Measurements from ENCODE around the gene TNFSF4. TPM values are rescaled to one million over a fixed set of nuclear protein-coding genes. Genes with fewer than 3 reads are reported as not detected.

Gene TNFSF4
- total and polyA plus RNA-seq, 2 of the 4 experiments (the other 2 are of a cell fraction) = 13.4 to 19.7 TPM

GRCh38 chr1:173204693-173205092 lies 2.4 kb downstream of the TNFSF4 start (continued):
- TF ChIP-seq RCOR1 (IDR thresholded peaks at IDR 0.05; ENCODE audit: insufficient replicate concordance, low read length) = no peak

GRCh38 chr1:173202424-173203145 lies 4.5 kb downstream of the TNFSF4 start:
- Histone ChIP-seq H4K5ac (ENCODE audit: low read depth, low read length) (peak overlapping the region; percentile 83), H2AK5ac (ENCODE audit: low read depth, low read length) (peak overlapping the region; percentile 72), H2BK120ac (ENCODE audit: low read depth, low read length) (peak overlapping the region; percentile 93), H3K9me3 (ENCODE audit: control insufficient read depth, insufficient read depth, low read length) (no peaks in the 10 kb centered on the region), H3K9ac (ENCODE audit: low read depth, low read length) (peak overlapping the region; percentile 32), H3K27me3 (ENCODE audit: control insufficient read depth, insufficient read depth, low read length) (no peaks in the 10 kb centered on the region), H3K4me3 (ENCODE audit: insufficient read depth, low read depth, low read length) (no peak overlapping the region), H3K9me1 (ENCODE audit: insufficient read depth, low read length) (peaks cover 3% of the 10 kb centered on the region), H2AFZ (replicated peaks; ENCODE audit: low read length, poor library complexity) (no peak overlapping the region), H2BK5ac (ENCODE audit: low read depth, low read length, poor library complexity, severe bottlenecking) (peak overlapping the region; percentile 77), H3K79me1 (ENCODE audit: low read depth in 1 of 2, low read length in 2 of 2) (peaks cover 0 to 32% of the 10 kb centered on the region in 2 experiments; a peak in 1 of 4 replicates), H3K4me1 (ENCODE audit: control insufficient read depth, insufficient read depth, low read length) (peaks cover 14% of the 10 kb centered on the region), H3K18ac (ENCODE audit: low read depth, low read length) (peak overlapping the region; percentile 75), H3K14ac (replicated peaks; ENCODE audit: low read depth, low read length) (peak overlapping the region; percentile 88), H4K20me1 (ENCODE audit: insufficient read depth, low read length) (no peaks in the 10 kb centered on the region), H3K23ac (ENCODE audit: low read depth, low read length) (peak overlapping the region; percentile 82), H3K4me2 (ENCODE audit: low read depth, low read length) (peak overlapping the region; percentile 39; the same call in 1 of the 2 replicates), H3K4ac (ENCODE audit: low read depth, low read length) (peak overlapping the region; percentile 95), H2BK15ac (ENCODE audit: low read depth, low read length) (peak overlapping the region; percentile 84; the same call in 2 of the 3 replicates), H4K91ac (ENCODE audit: insufficient read depth, low read depth, low read length) (peak overlapping the region; percentile 90), H2BK20ac (ENCODE audit: low read depth, low read length) (peak overlapping the region; percentile 95), H3K36me3 (ENCODE audit: control insufficient read depth, insufficient read depth, low read length) (0 out of 2 replicates have a peak, but pooled peaks cover 1% of the 10 kb centered on the region), H4K8ac (ENCODE audit: low read depth in 2 of 2, low read length in 2 of 2) (peak overlapping the region; percentile 29 to 87; a peak in 2 of 4 replicates), H3K56ac (ENCODE audit: extremely low read depth, insufficient read depth, low read length) (peak overlapping the region; percentile 74), H3K27ac (ENCODE audit: insufficient read depth, low read length) (peak overlapping the region; percentile 36; the same call in 1 of the 2 replicates), H2AK9ac (replicated peaks; ENCODE audit: low read depth, low read length, poor library complexity) (peak overlapping the region; percentile 39)
- intact Hi-C loops (cut with micrococcal nuclease) = loop anchor here (1.0 to 5.0 kb wide), 6 partner anchors 80 to 457 kb away; no protein-coding TSS in a partner anchor
- in situ Hi-C loops (cut with MboI; ENCODE audit: low sequenced_read_pairs) = no loop called here
- ChIA-PET CTCF (interaction anchor here (0.7 to 3.9 kb wide), 10 partner anchors 13 to 457 kb away, joined by 3 to 35 read pairs (median 4); no protein-coding TSS in a partner anchor), POLR2A (ENCODE audit: unreplicated experiment) (interaction anchor here (1.0 to 1.8 kb wide), 3 partner anchors 80 to 294 kb away, joined by 3 to 10 read pairs (median 4); no protein-coding TSS in a partner anchor)
- ATAC-seq (ENCODE audit: low read depth) = peak; percentile 68
- WGBS, 2 experiments (ENCODE audit: extremely low coverage in 2 of 2, insufficient read length in 1 of 2) = 40% methylated on average over 1 of the region's 5 CpGs; no CpG with 5 or more reads in 1 of the 2 experiments
- BruUV-seq (replicated peaks) = no TSS peak
- peak; percentile 95 for DNase-seq
- dilution Hi-C loops (cut with HindIII; ENCODE audit: low sequenced_read_pairs, unreplicated experiment) = no loop called here
- peak; percentile 87 for TF ChIP-seq CTCF (conservative IDR thresholded peaks at IDR 0.05; ENCODE audit: low read depth, low read length)
- peak; percentile 94 for TF ChIP-seq RAD21 (IDR thresholded peaks at IDR 0.05; ENCODE audit: low read length)
- TF ChIP-seq SMC3 (IDR thresholded peaks at IDR 0.05; ENCODE audit: low read depth, low read length) = peak; percentile 93
- no peak; the same call in 1 of the 2 replicates for TF ChIP-seq POLR2A (IDR thresholded peaks at IDR 0.05; ENCODE audit: low read depth, low read length)
- TF ChIP-seq CEBPB (IDR thresholded peaks at IDR 0.05; ENCODE audit: low read depth, low read length) = no peak
- peak; percentile 29; the same call in 1 of the 2 replicates for TF ChIP-seq MAFK (IDR thresholded peaks at IDR 0.05; ENCODE audit: low read depth, low read length)
